ENCODE measurements around the gene HSD17B2. TPM values are rescaled to one million over a fixed set of nuclear protein-coding genes. Genes with fewer than 3 reads are reported as not detected.

The HSD17B2 gene
- total RNA-seq, 1 experiment from 2014 or later = 0.55 TPM

DNA sequence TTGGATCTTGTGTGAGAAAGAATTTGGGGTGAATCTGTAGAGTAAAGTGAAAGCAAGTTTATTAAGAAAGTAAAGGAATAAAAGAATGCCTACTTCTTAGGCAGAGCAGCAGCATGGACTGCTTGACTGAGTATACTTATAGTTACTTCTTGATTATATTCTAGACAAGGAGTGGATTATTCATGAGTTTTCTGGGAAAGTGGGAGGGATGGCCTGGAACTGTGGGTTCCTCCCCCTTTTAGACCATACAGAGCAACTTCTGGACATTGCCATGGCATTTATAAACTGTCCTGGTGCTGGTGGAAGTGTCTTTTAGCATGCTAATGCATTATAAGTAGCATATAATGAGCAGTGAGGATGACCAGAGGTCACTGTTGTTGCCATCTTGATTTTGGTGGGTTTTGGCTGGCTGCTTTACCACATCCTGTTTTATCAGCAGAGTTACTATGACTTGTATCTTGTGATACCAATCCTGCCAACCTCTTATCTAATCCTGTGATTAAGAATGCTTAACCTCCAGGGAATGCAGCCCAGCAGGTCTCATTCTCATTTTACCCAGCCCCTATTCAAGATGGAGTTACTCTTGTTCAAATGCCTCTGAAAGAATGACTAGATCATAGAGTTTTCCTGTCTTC lies 58.7 kb downstream of the HSD17B2 start:
- no peak for DNase-seq (ENCODE audit: low spot score)
- Mint-ChIP-seq H3K4me3 (no peak overlapping the region), H3K4me1 (peaks cover 33% of the 10 kb centered on the region), H3K9me3 (0 out of 2 replicates have a peak, but pooled peaks cover 5% of the 10 kb centered on the region), H3K27ac (no peak overlapping the region), H3K27me3 (ENCODE audit: low read depth) (no peaks in the 10 kb centered on the region), H3K36me3 (no peaks in the 10 kb centered on the region)
- no peak for ATAC-seq
- ChIA-PET POLR2A (no interaction called here), CTCF (no interaction called here)
- TF ChIP-seq, protein P1, sequence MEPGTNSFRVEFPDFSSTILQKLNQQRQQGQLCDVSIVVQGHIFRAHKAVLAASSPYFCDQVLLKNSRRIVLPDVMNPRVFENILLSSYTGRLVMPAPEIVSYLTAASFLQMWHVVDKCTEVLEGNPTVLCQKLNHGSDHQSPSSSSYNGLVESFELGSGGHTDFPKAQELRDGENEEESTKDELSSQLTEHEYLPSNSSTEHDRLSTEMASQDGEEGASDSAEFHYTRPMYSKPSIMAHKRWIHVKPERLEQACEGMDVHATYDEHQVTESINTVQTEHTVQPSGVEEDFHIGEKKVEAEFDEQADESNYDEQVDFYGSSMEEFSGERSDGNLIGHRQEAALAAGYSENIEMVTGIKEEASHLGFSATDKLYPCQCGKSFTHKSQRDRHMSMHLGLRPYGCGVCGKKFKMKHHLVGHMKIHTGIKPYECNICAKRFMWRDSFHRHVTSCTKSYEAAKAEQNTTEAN (CRISPR knock-in tag; IDR thresholded peaks at IDR 0.05) = no peak
- TF ChIP-seq, protein P2, sequence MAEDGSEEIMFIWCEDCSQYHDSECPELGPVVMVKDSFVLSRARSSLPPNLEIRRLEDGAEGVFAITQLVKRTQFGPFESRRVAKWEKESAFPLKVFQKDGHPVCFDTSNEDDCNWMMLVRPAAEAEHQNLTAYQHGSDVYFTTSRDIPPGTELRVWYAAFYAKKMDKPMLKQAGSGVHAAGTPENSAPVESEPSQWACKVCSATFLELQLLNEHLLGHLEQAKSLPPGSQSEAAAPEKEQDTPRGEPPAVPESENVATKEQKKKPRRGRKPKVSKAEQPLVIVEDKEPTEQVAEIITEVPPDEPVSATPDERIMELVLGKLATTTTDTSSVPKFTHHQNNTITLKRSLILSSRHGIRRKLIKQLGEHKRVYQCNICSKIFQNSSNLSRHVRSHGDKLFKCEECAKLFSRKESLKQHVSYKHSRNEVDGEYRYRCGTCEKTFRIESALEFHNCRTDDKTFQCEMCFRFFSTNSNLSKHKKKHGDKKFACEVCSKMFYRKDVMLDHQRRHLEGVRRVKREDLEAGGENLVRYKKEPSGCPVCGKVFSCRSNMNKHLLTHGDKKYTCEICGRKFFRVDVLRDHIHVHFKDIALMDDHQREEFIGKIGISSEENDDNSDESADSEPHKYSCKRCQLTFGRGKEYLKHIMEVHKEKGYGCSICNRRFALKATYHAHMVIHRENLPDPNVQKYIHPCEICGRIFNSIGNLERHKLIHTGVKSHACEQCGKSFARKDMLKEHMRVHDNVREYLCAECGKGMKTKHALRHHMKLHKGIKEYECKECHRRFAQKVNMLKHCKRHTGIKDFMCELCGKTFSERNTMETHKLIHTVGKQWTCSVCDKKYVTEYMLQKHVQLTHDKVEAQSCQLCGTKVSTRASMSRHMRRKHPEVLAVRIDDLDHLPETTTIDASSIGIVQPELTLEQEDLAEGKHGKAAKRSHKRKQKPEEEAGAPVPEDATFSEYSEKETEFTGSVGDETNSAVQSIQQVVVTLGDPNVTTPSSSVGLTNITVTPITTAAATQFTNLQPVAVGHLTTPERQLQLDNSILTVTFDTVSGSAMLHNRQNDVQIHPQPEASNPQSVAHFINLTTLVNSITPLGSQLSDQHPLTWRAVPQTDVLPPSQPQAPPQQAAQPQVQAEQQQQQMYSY (CRISPR knock-in tag; IDR thresholded peaks at IDR 0.05) = no peak
- TF ChIP-seq SP1 (CRISPR knock-in tag; conservative IDR thresholded peaks at IDR 0.05) = no peak
- no peak for TF ChIP-seq FOXP1 (CRISPR knock-in tag; IDR thresholded peaks at IDR 0.05; ENCODE audit: borderline replicate concordance)
- TF ChIP-seq, protein P3, sequence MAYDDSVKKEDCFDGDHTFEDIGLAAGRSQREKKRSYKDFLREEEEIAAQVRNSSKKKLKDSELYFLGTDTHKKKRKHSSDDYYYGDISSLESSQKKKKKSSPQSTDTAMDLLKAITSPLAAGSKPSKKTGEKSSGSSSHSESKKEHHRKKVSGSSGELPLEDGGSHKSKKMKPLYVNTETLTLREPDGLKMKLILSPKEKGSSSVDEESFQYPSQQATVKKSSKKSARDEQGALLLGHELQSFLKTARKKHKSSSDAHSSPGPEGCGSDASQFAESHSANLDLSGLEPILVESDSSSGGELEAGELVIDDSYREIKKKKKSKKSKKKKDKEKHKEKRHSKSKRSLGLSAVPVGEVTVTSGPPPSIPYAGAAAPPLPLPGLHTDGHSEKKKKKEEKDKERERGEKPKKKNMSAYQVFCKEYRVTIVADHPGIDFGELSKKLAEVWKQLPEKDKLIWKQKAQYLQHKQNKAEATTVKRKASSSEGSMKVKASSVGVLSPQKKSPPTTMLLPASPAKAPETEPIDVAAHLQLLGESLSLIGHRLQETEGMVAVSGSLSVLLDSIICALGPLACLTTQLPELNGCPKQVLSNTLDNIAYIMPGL (CRISPR knock-in tag; IDR thresholded peaks at IDR 0.05) = no peak
- TF ChIP-seq KAT7 (CRISPR knock-in tag; IDR thresholded peaks at IDR 0.05; ENCODE audit: borderline replicate concordance) = no peak
- no peak for TF ChIP-seq ZNF317 (CRISPR knock-in tag; IDR thresholded peaks at IDR 0.05; ENCODE audit: borderline replicate concordance, low read depth)
- TF ChIP-seq, protein P4, sequence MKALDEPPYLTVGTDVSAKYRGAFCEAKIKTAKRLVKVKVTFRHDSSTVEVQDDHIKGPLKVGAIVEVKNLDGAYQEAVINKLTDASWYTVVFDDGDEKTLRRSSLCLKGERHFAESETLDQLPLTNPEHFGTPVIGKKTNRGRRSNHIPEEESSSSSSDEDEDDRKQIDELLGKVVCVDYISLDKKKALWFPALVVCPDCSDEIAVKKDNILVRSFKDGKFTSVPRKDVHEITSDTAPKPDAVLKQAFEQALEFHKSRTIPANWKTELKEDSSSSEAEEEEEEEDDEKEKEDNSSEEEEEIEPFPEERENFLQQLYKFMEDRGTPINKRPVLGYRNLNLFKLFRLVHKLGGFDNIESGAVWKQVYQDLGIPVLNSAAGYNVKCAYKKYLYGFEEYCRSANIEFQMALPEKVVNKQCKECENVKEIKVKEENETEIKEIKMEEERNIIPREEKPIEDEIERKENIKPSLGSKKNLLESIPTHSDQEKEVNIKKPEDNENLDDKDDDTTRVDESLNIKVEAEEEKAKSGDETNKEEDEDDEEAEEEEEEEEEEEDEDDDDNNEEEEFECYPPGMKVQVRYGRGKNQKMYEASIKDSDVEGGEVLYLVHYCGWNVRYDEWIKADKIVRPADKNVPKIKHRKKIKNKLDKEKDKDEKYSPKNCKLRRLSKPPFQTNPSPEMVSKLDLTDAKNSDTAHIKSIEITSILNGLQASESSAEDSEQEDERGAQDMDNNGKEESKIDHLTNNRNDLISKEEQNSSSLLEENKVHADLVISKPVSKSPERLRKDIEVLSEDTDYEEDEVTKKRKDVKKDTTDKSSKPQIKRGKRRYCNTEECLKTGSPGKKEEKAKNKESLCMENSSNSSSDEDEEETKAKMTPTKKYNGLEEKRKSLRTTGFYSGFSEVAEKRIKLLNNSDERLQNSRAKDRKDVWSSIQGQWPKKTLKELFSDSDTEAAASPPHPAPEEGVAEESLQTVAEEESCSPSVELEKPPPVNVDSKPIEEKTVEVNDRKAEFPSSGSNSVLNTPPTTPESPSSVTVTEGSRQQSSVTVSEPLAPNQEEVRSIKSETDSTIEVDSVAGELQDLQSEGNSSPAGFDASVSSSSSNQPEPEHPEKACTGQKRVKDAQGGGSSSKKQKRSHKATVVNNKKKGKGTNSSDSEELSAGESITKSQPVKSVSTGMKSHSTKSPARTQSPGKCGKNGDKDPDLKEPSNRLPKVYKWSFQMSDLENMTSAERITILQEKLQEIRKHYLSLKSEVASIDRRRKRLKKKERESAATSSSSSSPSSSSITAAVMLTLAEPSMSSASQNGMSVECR (CRISPR knock-in tag; IDR thresholded peaks at IDR 0.05; ENCODE audit: borderline replicate concordance) = no peak
- TF ChIP-seq, protein P5, sequence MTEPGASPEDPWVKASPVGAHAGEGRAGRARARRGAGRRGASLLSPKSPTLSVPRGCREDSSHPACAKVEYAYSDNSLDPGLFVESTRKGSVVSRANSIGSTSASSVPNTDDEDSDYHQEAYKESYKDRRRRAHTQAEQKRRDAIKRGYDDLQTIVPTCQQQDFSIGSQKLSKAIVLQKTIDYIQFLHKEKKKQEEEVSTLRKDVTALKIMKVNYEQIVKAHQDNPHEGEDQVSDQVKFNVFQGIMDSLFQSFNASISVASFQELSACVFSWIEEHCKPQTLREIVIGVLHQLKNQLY (CRISPR knock-in tag; IDR thresholded peaks at IDR 0.05) = no peak
- TF ChIP-seq, protein P6, sequence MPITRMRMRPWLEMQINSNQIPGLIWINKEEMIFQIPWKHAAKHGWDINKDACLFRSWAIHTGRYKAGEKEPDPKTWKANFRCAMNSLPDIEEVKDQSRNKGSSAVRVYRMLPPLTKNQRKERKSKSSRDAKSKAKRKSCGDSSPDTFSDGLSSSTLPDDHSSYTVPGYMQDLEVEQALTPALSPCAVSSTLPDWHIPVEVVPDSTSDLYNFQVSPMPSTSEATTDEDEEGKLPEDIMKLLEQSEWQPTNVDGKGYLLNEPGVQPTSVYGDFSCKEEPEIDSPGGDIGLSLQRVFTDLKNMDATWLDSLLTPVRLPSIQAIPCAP (CRISPR knock-in tag; IDR thresholded peaks at IDR 0.05) = no peak
- TF ChIP-seq, protein P7, sequence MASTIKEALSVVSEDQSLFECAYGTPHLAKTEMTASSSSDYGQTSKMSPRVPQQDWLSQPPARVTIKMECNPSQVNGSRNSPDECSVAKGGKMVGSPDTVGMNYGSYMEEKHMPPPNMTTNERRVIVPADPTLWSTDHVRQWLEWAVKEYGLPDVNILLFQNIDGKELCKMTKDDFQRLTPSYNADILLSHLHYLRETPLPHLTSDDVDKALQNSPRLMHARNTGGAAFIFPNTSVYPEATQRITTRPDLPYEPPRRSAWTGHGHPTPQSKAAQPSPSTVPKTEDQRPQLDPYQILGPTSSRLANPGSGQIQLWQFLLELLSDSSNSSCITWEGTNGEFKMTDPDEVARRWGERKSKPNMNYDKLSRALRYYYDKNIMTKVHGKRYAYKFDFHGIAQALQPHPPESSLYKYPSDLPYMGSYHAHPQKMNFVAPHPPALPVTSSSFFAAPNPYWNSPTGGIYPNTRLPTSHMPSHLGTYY (CRISPR knock-in tag; IDR thresholded peaks at IDR 0.05) = no peak
- no peak for TF ChIP-seq SMAD4 (CRISPR knock-in tag; IDR thresholded peaks at IDR 0.05)
- TF ChIP-seq, protein P8, sequence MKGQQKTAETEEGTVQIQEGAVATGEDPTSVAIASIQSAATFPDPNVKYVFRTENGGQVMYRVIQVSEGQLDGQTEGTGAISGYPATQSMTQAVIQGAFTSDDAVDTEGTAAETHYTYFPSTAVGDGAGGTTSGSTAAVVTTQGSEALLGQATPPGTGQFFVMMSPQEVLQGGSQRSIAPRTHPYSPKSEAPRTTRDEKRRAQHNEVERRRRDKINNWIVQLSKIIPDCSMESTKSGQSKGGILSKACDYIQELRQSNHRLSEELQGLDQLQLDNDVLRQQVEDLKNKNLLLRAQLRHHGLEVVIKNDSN (CRISPR knock-in tag; IDR thresholded peaks at IDR 0.05) = no peak
- TF ChIP-seq, protein P9, sequence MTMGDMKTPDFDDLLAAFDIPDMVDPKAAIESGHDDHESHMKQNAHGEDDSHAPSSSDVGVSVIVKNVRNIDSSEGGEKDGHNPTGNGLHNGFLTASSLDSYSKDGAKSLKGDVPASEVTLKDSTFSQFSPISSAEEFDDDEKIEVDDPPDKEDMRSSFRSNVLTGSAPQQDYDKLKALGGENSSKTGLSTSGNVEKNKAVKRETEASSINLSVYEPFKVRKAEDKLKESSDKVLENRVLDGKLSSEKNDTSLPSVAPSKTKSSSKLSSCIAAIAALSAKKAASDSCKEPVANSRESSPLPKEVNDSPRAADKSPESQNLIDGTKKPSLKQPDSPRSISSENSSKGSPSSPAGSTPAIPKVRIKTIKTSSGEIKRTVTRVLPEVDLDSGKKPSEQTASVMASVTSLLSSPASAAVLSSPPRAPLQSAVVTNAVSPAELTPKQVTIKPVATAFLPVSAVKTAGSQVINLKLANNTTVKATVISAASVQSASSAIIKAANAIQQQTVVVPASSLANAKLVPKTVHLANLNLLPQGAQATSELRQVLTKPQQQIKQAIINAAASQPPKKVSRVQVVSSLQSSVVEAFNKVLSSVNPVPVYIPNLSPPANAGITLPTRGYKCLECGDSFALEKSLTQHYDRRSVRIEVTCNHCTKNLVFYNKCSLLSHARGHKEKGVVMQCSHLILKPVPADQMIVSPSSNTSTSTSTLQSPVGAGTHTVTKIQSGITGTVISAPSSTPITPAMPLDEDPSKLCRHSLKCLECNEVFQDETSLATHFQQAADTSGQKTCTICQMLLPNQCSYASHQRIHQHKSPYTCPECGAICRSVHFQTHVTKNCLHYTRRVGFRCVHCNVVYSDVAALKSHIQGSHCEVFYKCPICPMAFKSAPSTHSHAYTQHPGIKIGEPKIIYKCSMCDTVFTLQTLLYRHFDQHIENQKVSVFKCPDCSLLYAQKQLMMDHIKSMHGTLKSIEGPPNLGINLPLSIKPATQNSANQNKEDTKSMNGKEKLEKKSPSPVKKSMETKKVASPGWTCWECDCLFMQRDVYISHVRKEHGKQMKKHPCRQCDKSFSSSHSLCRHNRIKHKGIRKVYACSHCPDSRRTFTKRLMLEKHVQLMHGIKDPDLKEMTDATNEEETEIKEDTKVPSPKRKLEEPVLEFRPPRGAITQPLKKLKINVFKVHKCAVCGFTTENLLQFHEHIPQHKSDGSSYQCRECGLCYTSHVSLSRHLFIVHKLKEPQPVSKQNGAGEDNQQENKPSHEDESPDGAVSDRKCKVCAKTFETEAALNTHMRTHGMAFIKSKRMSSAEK (CRISPR knock-in tag; IDR thresholded peaks at IDR 0.05; ENCODE audit: borderline replicate concordance) = no peak
- TF ChIP-seq ZNF138 (CRISPR knock-in tag; conservative IDR thresholded peaks at IDR 0.05) = no peak

All from WTC11 (cell line).